Endothelial cell of umbilical vein (primary cell): ENCODE results near the gene PCGF2. TPM values are rescaled to one million over a fixed set of nuclear protein-coding genes. Genes with fewer than 3 reads are reported as not detected.

Experiments used
- BruUV-seq: library from RNA; stranded (reverse); fragments of 400-500 nt; replicated peaks from 2 replicates; lab custom pipeline; 2021; lab: Mats Ljungman, UMichigan
- CTCF ChIA-PET: fragments of 300-600, 350-600 bp; sonication (Branson Sonifier 250); formaldehyde crosslinking; loops from one replicate; lab custom pipeline; 2021; ENCODE audit warnings: antibody characterized with exemption, inconsistent platforms; lab: Charles Lee
- POLR2A ChIA-PET: fragments of 300-600, 350-600 bp; sonication (Branson Sonifier 250); formaldehyde crosslinking; loops from one replicate; lab custom pipeline; 2021; ENCODE audit warnings: antibody characterized with exemption, inconsistent platforms; lab: Charles Lee
- DNase-seq: peaks from one replicate; pipeline ENCODE4 v3.0.0-alpha.2; 2011; ENCODE audit warnings: low read depth, low spot score
- FAIRE-seq: peaks from 2 replicates; lab custom pipeline; 2011; peaks lifted over from hg19 to GRCh38; lab: Jason Lieb, UNC
- H2AFZ ChIP-seq: 2 replicates; pipeline ENCODE4 v1.6.0; 2012; ENCODE audit warnings: low read depth, low read length, control low read depth, inconsistent platforms
- H3K27ac ChIP-seq: 2 replicates; pipeline ENCODE4 v1.5.1; 2011; ENCODE audit warnings: low read depth, mild to moderate bottlenecking, control low read depth, low read length, moderate library complexity; ENCODE audit not compliant: insufficient read depth
- H3K27me3 ChIP-seq, 2 experiments: 2 replicates each; pipeline versions ENCODE4 v1.6.0 to v1.6.1; 2011; ENCODE audit warnings: low read length in 2 of 2, mixed read lengths in 1 of 2; ENCODE audit not compliant: control insufficient read depth in 2 of 2, insufficient read depth in 2 of 2
- H3K36me3 ChIP-seq, 2 experiments: 2 replicates in 1 of 2; 3 replicates in 1 of 2; pipeline ENCODE4 v1.5.1; 2011; ENCODE audit warnings: low read length in 2 of 2, mild to moderate bottlenecking in 1 of 2, moderate library complexity in 1 of 2; ENCODE audit not compliant: control insufficient read depth in 2 of 2, insufficient read depth in 2 of 2; ENCODE audit errors: extremely low read depth in 1 of 2
- H3K4me1 ChIP-seq: 3 replicates; pipeline ENCODE4 v1.5.1; 2011; ENCODE audit warnings: mild to moderate bottlenecking, low read length; ENCODE audit not compliant: control insufficient read depth, insufficient read depth; ENCODE audit errors: extremely low read depth
- H3K4me2 ChIP-seq: 2 replicates; pipeline ENCODE4 v1.6.1; 2011; ENCODE audit warnings: low read length, control low read depth, mixed read lengths; ENCODE audit not compliant: insufficient read depth
- H3K4me3 ChIP-seq, 3 experiments: fragments of 200-600 bp in 1 of 3; sonication (generic), shearing (Covaris generic) in 1 of 3; replicated peaks in 1 of 3; 2 replicates each; pipeline ENCODE4 v1.5.1; 2011 to 2016; ENCODE audit warnings: control low read depth in 3 of 3, low read length in 3 of 3, mild to moderate bottlenecking in 2 of 3, inconsistent platforms in 1 of 3, low read depth in 1 of 3, moderate library complexity in 1 of 3; ENCODE audit not compliant: insufficient read depth in 1 of 3
- H3K79me2 ChIP-seq: 2 replicates; pipeline ENCODE4 v1.6.0; 2012; ENCODE audit warnings: low read length, inconsistent platforms; ENCODE audit not compliant: control insufficient read depth, insufficient read depth
- H3K9ac ChIP-seq: replicated peaks from 2 replicates; pipeline ENCODE3; 2011; ENCODE audit warnings: low read length, control low read depth; ENCODE audit not compliant: insufficient read depth; ENCODE audit errors: extremely low read depth
- H3K9me1 ChIP-seq: replicated peaks from 3 replicates; pipeline ENCODE4 v1.6.0; 2011; ENCODE audit warnings: mild to moderate bottlenecking, low read length; ENCODE audit not compliant: control insufficient read depth, insufficient read depth; ENCODE audit errors: extremely low read depth
- H3K9me3 ChIP-seq: replicated peaks from 2 replicates; pipeline ENCODE4 v1.5.1; 2012; ENCODE audit warnings: low read length, inconsistent platforms; ENCODE audit not compliant: control insufficient read depth, insufficient read depth
- H4K20me1 ChIP-seq: replicated peaks from 2 replicates; pipeline ENCODE3; 2011; ENCODE audit warnings: mild to moderate bottlenecking, low read length; ENCODE audit not compliant: control insufficient read depth, insufficient read depth; ENCODE audit errors: extremely low read depth
- CTCF ChIP-seq, 2 donors: IDR thresholded peaks; 1 replicate in 1 of 2; 2 replicates in 1 of 2; pipeline ENCODE4 v1.5.1; 2011; ENCODE audit warnings: low read length in 2 of 2, mild to moderate bottlenecking in 2 of 2, moderate library complexity in 2 of 2, control low read depth in 1 of 2, inconsistent platforms in 1 of 2, low read depth in 1 of 2; ENCODE audit not compliant: insufficient read depth in 1 of 2; ENCODE audit errors: extremely low read depth in 1 of 2
- EZH2 ChIP-seq: IDR thresholded peaks from 2 replicates; pipeline ENCODE4 v1.6.1; 2012; ENCODE audit warnings: borderline replicate concordance, low read depth, mild to moderate bottlenecking, moderate library complexity, low read length, inconsistent platforms; ENCODE audit not compliant: severe bottlenecking
- JUN ChIP-seq: IDR thresholded peaks from 2 replicates; pipeline ENCODE4 v1.6.1; 2011; ENCODE audit warnings: borderline replicate concordance, low read depth; ENCODE audit not compliant: insufficient read length, insufficient read depth
- POLR2A ChIP-seq: IDR thresholded peaks from 2 replicates; pipeline ENCODE4 v1.6.1; 2012; ENCODE audit warnings: low read depth, mild to moderate bottlenecking, control low read depth, low read length
- POLR2AphosphoS5 ChIP-seq: IDR thresholded peaks from 2 replicates; pipeline ENCODE4 v1.6.1; 2012; ENCODE audit warnings: low read depth, mild to moderate bottlenecking, control low read depth, low read length, moderate library complexity; ENCODE audit not compliant: insufficient read depth
- dilution Hi-C: fragments of 300-500 bp; cut with MboI; formaldehyde crosslinking; loops from one replicate; pipeline ENCODE4 v1.15.0; 2019; ENCODE audit warnings: low sequenced_read_pairs; ENCODE audit not compliant: extremely low pct_ligation_motif_present
- intact Hi-C: fragments of 100-400 bp; cut with micrococcal nuclease; formaldehyde crosslinking; loops from one replicate; pipeline ENCODE4 v1.10.0; 2022
- polyA plus RNA-seq, 4 experiments: library from polyadenylated mRNA; depleted of rRNA in 3 of 4; stranded (reverse) in 3 of 4; unstranded in 1 of 4; fragments of >200 nt; gene quantifications; 2 replicates each; pipeline versions ENCODE4 v1.2.1 to v1.2.3, GENCODE V29; 2011 to 2012; ENCODE audit warnings: missing spikeins in 1 of 4
- total RNA-seq: library from RNA; stranded (reverse); gene quantifications from 2 replicates; pipeline ENCODE4 v1.2.3, GENCODE V29; 2021

Gene PCGF2
- total and polyA plus RNA-seq, 2 donors (not counting 3 experiments of a cell fraction or from before 2014, with no cell fraction given), result 39.8 to 78.4 TPM

GRCh38 chr17:38733982-38734973, 13.9 kb downstream of the PCGF2 start:
- Histone ChIP-seq H3K9me3 (no peaks in the 10 kb centered on the region), H3K4me1 (peaks cover 24% of the 10 kb centered on the region), H3K9ac (no peak overlapping the region), H2AFZ (no peak overlapping the region), H3K27me3 (no peaks in the 10 kb centered on the region), H4K20me1 (no peaks in the 10 kb centered on the region), H3K79me2 (peaks cover 6% of the 10 kb centered on the region), H3K9me1 (no peaks in the 10 kb centered on the region), H3K4me2 (no peak overlapping the region), H3K4me3 (no peak overlapping the region), H3K36me3 (peaks cover 2 to 31% of the 10 kb centered on the region in 2 experiments), H3K27ac (no peak overlapping the region)
- FAIRE-seq (no peak), DNase-seq (no peak)
- POLR2A ChIA-PET, result interaction anchor here (1.0 kb wide), 1 partner anchor 29 kb away, joined by 3 read pairs; no protein-coding TSS in a partner anchor
- dilution Hi-C loops, result no loop called here
- intact Hi-C loops, result no loop called here
- no TSS peak for BruUV-seq
- no peak for TF ChIP-seq JUN
- peak in 1 of 2 donors; percentile 15 for TF ChIP-seq CTCF (IDR thresholded peaks at IDR 0.05; ENCODE audit: extremely low read depth in 1 of 2, insufficient read depth in 1 of 2, low read depth in 1 of 2, low read length in 2 of 2)
- no peak for TF ChIP-seq EZH2
- TF ChIP-seq POLR2A, result no peak
- no peak for TF ChIP-seq POLR2AphosphoS5
- CTCF ChIA-PET, result interaction anchor here (0.9 to 5.4 kb wide), 19 partner anchors 11 to 419 kb away, joined by 3 to 138 read pairs (median 9); partner anchors contain the start of genes EPOP, MLLT6 and PCGF2
